ENCODE results near the gene LGALS16.
"Not testable (repeated sequence)": the region's sequence is repeated elsewhere in the genome, so short reads cannot be mapped to it uniquely, and the experiment has no call there.

Gene LGALS16

GRCh38 chr19:39677961-39678889, 22.5 kb downstream of the LGALS16 start:
- DNase-seq (ENCODE audit: low read depth in 2 of 2): no peak

DNA sequence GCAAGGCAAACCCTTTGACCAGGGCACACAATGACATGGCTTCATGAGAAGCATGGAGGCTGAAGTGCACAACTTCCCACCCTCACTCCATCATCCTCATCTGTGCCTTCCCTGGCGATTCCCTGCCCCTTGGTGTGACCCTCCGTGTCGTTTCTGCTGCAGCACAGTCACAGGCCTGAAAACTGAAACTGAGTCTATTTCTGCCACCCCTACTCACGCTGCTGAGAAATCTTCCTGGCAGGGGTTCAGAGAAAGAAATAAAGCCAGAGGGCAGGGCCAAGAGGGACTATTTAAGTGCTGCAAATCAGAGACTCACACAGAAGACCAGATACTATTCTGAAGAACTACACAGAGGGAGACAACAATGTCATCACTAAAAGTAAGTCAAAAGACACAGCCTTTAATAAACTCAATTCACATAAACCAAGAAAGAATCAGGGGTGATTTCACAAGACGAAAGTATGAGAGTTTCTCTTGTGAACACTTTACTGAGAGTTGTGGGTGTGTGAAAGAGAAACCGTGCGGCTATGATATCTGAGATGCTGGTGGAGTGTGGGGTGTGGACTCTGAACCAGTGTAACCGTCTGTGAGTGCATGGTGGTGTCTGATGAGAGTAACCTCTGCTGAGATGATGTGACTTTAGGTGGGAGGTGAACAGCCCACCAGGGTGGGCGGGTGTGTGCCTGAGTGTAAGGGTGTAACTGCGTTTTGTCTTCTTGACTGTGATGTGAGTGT, 23.5 kb downstream of the LGALS16 start:
- DNase-seq (ENCODE audit: low read depth in 2 of 2): no peak

DNA sequence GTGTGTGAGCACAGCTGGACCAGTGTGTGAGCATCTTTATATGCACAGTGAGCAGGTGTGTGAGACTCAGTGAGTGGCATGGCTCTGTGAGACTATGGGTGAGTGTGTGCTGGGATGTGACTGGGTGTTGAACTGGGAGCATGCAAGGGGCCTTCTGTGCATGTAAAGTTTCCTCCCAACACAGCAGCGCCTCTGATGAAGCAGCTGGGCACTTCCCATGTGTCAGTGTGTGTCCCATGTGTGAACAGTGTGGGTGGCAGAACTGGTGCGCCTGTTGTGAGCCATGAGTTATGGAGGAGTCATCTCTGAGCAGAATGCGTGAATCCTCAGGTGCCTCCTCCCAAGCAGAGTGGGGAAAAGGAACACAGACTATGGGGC, 24.1 kb downstream of the LGALS16 start:
- DNase-seq (ENCODE audit: low read depth in 2 of 2): no peak

GRCh38 chr19:39680593-39680992, 24.9 kb downstream of the LGALS16 start:
- DNase-seq (ENCODE audit: low read depth in 2 of 2): no peak

DNA sequence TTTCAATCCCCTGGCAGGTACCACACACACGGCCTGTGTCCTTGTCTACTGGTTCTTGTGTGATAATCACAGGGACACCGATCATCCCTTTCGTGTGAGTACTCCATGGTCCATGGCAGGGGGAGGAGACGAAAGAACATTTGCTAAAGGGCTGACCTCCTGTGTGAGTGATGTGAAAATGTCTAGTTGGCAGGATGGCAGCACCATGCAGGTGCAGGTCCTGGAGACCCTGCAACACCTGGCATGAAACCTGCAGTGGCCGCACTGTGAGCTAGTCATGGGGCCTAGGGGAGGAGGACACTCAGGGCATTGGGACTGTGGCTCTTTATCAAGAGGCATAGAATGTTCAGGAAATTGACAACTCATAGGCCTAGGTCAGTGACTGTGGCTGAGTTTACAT, 25.7 kb downstream of the LGALS16 start:
- DNase-seq (ENCODE audit: low read depth in 2 of 2): no peak

DNA sequence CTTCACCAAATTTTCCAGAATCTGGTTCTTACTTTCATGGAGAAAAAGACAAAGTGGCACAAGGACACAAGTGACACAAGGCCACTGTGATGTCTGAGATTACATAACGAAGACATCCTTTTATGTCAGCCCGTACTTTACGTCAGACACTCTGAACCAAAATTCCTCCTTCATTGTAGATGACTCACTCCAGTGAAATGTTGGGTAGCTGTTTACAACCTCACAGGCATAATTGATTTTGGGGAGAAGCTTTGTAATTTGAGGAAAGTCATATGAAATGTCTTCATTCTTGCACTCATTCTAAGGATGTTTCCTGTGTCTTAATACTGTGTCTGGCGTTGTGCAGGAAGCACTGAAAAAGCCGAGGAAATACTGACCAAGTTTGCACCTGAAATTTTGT, 28.6 kb downstream of the LGALS16 start:
- no peak for DNase-seq (ENCODE audit: low read depth in 2 of 2)

GRCh38 chr19:39686739-39687138, 31.0 kb downstream of the LGALS16 start:
- DNase-seq (ENCODE audit: low read depth in 2 of 2): no peak

DNA sequence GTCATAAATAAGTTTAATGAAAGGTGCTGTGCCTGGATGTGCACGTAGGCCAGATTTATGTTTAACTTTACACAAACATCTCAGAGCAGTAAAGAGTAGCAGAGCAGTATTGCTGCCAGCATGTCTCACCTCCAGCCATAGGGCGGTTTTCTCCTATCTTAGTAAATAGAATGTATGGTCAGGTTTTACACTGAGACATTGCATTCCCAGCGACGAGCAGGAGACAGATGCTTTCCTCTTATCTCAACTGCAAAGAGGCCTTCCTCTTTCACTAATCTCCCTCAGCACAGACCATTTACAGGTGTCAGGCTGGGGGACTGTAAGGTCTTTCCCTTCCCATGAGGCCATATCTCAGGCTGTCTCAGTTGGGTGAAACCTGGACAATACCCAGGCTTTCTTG, 32.9 kb downstream of the LGALS16 start:
- not testable (repeated sequence) for DNase-seq (ENCODE audit: low read depth in 2 of 2)

DNA sequence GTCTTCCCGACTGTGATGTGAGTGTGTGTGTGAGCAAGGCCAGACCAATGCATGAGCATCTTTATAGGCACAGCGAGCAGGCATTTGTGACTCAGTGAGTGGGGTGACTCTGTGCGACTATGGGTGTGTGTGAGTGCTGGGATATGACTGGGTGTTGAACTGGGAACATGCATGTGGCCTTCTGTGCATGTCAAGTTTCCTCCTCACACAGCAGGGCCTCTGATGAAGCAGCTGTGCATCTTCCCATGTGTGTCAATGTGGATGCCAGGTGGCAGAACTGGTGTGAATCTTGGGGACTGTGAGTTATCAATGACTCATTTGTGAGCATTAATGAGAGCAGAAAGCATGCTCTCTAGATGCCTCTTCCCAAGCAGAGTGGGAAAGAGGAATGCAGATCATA, 36.5 kb downstream of the LGALS16 start:
- DNase-seq (ENCODE audit: low read depth in 2 of 2): no peak

DNA sequence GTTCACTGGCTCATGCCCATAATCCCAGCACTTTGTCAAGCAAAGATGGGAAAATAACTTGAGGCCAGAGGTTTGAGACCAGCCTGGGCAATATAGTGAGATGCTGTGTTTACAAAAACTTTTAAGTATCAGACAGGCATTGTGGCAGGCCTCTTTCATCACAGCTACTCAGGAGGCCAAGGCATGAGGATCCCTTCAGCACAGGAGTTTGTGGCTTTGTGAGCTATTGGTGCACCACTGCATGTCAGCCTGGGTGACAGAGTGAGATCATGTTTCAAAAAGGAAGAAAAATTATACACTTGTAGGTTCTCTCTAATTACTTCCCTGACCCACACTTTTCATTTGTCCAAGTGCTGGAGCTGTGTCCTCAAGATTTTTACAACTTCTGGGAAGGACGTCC, 37.1 kb downstream of the LGALS16 start:
- no peak for DNase-seq (ENCODE audit: low read depth in 2 of 2)

DNA sequence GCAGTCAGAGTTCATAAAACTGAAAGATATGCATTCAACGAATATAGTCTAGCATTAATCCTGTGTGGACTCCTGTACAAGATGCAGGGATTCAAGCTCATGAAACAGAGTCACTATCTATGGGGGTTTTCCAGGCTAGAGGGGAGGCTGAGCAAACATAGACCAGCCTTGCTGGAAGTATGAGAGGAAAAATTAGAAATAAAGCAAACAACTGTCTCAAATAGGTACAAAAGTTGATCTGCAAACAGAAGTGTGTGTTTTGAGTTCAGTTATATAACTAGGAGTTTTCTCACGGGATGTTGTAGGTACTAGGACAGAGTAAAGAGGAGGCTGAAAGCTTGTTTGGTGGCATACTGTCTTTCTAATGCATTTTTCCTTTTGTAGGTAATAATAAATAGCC, 40.0 kb downstream of the LGALS16 start:
- no peak for DNase-seq (ENCODE audit: low read depth in 2 of 2)

- DNase-seq (ENCODE audit: low read depth in 2 of 2): no peak
These were observed 40.7 kb downstream of the LGALS16 start for GRCh38 chr19:39696387-39696786.

DNA sequence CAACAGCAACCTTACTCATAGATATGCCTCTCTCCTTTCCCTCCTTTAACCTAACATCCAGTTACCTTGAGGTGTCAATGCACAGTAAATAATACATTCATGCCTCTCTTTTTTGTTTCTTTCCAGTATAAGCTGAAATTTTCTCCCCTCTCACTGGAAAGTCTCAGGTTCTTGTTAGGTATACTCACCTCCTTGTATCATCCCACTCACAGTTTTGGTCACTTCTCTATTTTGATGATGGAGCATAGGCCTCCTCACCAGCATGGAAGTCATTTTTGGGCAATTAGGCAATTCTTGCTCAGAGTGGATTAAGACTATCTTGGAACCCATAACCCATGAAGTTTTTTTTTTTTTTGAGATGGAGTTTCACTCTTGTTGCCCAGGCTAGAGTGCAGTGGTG, 42.8 kb downstream of the LGALS16 start:
- no peak for DNase-seq (ENCODE audit: low read depth in 2 of 2)

DNA sequence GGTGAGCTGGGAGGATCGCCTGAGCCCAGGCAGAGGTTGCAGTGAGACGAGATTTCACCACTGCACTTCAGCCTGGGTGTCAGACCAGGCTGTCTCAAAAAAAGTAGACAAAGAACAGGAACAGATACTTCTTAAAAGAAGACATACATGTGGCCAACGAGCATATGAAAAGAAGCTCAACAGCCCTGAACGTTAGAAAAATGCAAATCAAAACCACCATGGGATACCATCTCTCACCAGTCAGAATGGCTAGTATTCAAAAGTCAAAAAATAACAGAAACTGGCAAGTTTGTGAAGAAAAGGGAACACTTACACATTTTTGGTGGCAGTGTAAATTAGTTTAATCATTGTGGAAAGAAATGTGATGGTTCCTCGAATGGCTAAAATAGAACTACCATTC, 45.6 kb downstream of the LGALS16 start:
- no peak for DNase-seq (ENCODE audit: low read depth in 2 of 2)

- no peak for DNase-seq (ENCODE audit: low read depth in 2 of 2)
These were observed 48.7 kb downstream of the LGALS16 start, which contains the start of gene LGALS14 for GRCh38 chr19:39704181-39705044. Gene LGALS14, plus strand, starts transcription at chr19:39704481. Its CDS starts 48 bp downstream, at chr19:39704529.

DNA sequence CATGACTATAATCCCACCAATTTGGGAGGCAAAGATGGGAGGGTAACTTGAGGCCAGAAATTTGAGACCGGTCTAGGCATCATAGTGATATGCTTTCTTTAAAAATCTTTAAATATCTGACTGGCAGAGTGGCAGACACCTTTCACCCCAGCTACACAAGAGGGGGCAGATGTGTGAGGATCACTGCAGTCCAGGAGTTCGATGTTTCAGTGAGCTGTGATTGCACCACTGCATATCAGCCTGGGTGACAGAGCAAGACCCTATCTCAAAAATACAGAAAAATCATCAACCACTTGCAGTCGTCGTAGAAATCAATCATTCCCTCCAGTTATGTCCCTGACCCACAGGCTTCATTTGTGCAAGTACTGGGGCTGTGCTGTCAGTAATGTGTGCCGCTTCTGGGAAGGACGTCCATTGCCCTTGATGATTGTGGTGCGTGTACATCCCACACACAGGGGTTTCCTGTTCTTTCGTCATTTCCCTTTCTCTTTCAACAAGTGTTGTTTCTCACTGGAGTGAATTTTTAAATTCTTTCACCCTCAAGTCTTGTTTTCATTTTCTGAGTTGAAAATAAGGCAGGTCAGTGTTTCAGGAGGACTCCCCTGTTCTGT, 50.0 kb downstream of the LGALS16 start:
- no peak for DNase-seq (ENCODE audit: low read depth in 2 of 2)

DNA sequence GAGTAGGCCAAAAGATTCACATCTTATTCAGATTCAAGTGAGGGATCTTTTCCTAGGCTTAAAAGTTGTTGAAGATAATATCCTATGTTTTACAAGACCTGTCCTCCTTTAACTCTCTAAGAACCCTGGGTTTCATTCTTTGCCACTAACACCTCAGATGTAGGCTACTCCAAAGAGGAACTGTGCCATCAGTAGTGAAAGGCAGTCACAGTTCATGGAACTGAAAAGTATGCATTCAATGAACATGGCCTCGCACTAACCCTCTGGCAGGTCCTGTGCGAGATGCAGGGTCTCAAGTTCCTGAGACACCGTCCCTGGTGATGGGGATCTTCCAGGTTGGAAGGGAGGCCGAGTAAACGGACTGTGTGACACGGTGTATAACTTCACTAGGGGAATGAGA, 52.9 kb downstream of the LGALS16 start:
- DNase-seq (ENCODE audit: low read depth in 2 of 2): no peak

DNA sequence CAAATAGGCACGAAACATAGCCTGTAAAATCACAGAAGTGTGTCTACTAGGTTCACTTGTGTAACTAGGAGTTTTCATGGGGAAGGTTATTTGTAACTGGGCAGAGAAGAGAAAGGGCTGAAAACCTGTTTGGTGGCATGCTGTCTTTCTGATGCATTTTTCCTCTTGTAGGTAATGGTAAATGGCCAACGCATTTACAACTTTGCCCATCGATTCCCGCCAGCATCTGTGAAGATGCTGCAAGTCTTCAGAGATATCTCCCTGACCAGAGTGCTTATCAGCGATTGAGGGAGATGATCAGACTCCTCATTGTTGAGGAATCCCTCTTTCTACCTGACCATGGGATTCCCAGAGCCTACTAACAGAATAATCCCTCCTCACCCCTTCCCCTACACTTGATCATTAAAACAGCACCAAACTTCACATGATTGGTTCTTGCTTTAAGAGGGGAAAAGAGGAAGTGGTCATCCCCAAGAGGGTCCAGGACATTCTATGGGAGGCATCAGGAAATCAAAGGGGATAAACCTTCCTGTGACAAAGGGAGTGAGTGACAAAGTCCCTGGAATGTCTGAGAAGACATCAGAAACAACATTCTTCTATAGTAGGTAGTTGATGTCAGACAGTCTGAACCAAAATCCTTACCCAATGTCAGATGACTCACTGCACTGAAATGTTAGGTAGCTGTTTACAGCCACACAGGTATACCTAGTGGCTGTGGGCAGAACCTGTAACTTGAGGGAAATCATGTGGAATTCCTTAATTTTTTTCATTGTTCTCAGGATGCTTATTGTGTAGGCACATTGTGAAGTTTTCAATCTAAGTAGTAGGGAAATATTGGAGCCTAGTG, 53.5 kb downstream of the LGALS16 start:
- no peak for DNase-seq (ENCODE audit: low read depth in 2 of 2)

Data from stimulated activated CD8-positive, alpha-beta memory T cell treated with anti-CD3 and anti-CD28 coated beads, Interleukin-2, amount 100 ng/mL, for 1 hour (primary cell).